Mononuclear cell (primary cell): ENCODE measurements around the gene ITIH6. TPM values are rescaled to one million over a fixed set of nuclear protein-coding genes. Genes with fewer than 3 reads are reported as not detected.
"Not testable (repeated sequence)": the region's sequence is repeated elsewhere in the genome, so short reads cannot be mapped to it uniquely, and the experiment has no call there.

Source experiments
- H3K27me3 ChIP-seq: 2 replicates; pipeline ENCODE4 v1.6.0; 2011; ENCODE audit warnings: low read length, control low read depth; ENCODE audit not compliant: insufficient read depth
- H3K4me1 ChIP-seq: 2 replicates; pipeline ENCODE4 v1.5.1; 2011; ENCODE audit warnings: mild to moderate bottlenecking, low read length, control low read depth; ENCODE audit not compliant: insufficient read depth
- H3K4me3 ChIP-seq: 2 replicates; pipeline ENCODE4 v1.5.1; 2011; ENCODE audit warnings: mild to moderate bottlenecking, low read length, moderate library complexity
- H3K9me3 ChIP-seq: 2 replicates; pipeline ENCODE4 v1.5.1; 2011; ENCODE audit warnings: low read depth, mild to moderate bottlenecking, control low read depth, low read length
- total RNA-seq: library from RNA; depleted of rRNA; stranded (reverse); fragments of >200 nt; gene quantifications from one replicate; pipeline ENCODE4 v1.2.3, GENCODE V29; 2012

ITIH6 gene
- total RNA-seq, 1 donor, result not detected

DNA sequence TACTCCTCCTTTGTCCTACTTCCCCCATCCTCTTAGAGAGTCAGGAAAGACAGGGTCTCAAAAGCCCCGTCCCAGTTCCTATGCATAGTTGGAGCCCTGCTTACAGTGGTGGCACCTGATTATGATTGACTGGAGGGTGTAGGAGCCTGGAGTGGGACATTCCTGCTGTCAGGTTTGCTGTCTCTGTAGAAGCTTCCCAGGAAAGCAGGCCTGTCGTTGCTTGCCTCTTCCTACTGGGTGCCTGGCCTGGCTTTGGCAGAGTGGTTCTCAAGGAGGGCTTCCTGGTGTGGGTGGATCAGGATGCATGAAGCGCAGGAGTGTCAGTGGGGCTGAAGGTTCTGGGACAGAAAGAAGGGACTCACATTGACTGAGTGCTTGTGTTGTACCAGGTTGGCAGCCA, 14.3 kb upstream of the ITIH6 start:
- H3K4me3 ChIP-seq, result no peak overlapping the region
- no peaks in the 10 kb centered on the region for H3K9me3 ChIP-seq
- H3K27me3 ChIP-seq, result no peaks in the 10 kb centered on the region
- peaks cover 14% of the 10 kb centered on the region for H3K4me1 ChIP-seq

DNA sequence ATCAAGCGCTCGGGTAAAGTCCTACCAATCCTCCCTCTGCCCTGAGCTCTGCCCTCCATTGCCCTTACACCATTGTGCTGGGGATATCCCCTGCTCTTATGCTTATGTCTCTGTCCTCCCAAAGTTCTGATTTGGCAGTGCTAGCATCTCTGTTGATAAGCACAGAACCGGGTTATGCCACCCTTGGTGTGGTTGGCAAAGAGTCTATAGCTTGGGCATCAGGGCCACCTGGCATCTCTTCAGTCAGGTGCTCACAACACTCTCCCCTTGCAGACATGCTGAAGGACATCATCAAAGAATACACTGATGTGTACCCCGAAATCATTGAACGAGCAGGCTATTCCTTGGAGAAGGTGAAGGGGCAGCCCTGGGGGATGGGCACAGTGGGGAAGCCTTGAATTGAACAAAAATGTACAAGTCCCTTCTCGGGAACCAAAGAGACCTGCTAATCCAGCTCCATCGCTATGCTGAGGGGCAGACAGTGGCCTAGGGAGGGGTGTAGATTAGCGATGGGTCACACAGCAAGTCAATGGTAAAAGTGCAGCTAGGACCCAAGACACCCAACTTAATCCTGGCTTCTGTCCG, 13.3 kb upstream of the ITIH6 start:
- Histone ChIP-seq H3K27me3 (no peaks in the 10 kb centered on the region), H3K4me1 (peaks cover 14% of the 10 kb centered on the region), H3K4me3 (no peak overlapping the region), H3K9me3 (no peaks in the 10 kb centered on the region)

DNA sequence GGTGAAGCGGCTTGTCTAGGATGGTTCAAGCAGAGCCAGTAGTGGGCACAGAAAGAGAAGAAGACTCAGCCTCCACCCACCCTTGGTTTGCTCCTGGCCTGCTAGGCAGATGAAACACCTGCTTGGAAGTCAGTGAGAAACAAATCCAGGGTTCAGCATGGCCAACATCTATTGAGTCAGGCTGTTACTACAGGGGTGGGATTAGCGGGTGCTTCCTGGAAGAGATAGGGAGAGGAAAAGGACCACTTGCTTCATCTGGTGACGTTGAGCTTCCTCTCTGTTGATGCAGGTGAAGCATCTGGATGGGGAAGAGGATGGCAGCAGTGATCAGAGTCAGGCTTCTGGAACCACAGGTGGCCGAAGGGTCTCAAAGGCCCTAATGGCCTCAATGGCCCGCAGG, 12.5 kb upstream of the ITIH6 start:
- Histone ChIP-seq H3K4me1 (peaks cover 14% of the 10 kb centered on the region), H3K4me3 (no peak overlapping the region), H3K27me3 (no peaks in the 10 kb centered on the region), H3K9me3 (no peaks in the 10 kb centered on the region)

DNA sequence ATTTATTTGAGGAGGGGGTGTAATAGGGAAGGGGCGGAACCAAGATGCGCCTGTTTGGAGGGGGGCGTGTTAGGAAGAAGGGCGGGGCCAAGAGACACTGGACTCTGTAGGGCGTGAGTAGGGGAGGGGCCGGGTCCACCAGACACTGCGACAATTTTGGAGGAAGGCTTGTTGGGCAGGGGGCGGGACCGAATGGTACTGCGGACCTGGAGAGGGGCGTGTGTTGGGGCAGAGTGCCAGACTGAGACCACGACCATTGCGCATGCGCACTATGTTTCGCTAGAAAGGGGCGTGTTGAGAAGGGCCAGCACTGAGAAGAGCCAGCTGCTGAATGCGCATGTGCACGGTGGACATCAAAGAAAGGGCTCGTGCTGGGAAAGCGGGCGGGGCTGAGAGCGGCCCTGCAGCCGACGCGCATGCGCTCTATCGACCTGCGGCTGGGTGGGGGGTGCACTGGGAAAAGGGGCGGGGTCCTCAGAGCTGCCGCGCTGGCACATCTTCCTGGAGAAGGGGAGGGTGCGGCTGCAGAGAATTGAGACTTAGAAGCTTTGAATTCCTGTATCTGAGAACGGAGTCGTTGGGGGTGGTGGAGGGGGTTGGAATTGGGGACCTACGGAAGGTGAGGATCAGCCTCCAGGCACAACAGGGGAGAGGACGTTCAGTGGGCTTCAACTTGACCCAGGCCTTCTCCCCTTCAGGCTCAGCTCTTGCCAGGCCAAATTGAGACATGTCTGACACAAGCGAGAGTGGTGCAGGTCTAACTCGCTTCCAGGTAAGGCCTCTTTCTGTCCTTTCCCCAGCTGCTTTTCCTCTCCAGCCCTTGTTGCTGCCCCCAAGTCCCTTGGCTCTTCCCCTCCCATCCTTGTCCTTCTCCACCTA, 10.8 kb upstream of the ITIH6 start:
- Histone ChIP-seq H3K27me3 (no peaks in the 10 kb centered on the region), H3K4me3 (peak overlapping the region; percentile 69), H3K9me3 (no peaks in the 10 kb centered on the region), H3K4me1 (peaks cover 14% of the 10 kb centered on the region)

DNA sequence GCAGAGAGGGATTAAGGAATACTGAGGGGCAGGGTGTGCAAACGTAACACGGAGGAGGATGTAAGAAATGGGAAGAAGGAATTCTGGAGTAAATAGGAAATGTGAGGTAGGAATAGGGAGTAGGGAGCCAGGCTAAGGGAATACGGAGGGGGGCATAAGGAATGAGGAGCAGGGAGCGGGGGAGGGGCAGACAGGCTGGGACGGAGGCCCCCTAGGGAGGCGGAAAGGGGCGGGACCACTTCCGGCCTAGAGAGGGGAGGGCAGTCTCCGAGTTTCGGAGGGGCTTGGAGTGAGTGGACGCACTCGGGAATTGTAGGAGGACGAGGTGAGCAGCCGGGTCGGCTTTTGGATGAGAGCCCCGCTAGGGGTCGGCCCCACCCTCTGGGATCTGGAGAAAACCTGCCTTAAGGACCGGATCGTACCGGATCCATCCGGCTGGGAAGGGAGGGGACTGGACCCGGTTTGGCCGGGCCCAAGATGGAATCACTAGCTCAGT, 10.1 kb upstream of the ITIH6 start:
- H3K27me3 ChIP-seq, result no peaks in the 10 kb centered on the region
- H3K4me3 ChIP-seq, result peak overlapping the region; percentile 69
- H3K4me1 ChIP-seq, result peaks cover 14% of the 10 kb centered on the region
- H3K9me3 ChIP-seq, result no peaks in the 10 kb centered on the region

DNA sequence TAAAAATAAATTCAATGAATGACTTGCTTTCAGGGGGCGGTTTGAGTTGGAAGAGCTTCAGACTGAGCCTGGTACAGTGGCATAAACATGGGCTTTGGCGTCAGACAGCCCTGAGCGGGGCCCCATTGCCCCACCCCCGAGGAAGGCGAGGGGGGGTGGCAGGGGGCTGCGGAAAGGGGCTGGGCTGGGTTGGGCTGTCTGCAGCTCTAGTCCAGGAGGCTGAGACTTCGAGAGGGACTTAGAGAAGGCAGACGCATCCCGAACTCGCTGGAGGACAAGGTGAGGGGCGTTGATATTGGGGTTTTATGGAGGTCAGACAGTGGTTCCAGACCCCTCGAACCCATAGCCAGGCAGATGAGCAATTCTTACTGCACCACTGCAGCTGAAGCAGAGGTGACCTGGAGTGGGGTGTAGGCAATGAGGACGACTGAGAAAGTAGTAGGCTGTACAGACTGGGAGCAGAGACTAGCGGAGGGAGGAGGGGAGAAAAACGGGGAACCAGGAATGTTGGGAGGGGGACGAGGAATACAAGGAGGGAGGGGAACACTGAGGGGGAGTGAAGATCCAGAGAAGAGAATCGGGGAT, 9.6 kb upstream of the ITIH6 start, which contains the start of gene MAGED2:
Gene MAGED2, plus strand, starts transcription at position 222 of the 585 bp plus-strand sequence. CDS start 1,587 bp downstream, outside the sequence.
- Histone ChIP-seq H3K4me1 (peaks cover 14% of the 10 kb centered on the region), H3K4me3 (peak within 1 kb of the TSS; percentile 69), H3K27me3 (no peaks in the 10 kb centered on the region), H3K9me3 (no peaks in the 10 kb centered on the region)

DNA sequence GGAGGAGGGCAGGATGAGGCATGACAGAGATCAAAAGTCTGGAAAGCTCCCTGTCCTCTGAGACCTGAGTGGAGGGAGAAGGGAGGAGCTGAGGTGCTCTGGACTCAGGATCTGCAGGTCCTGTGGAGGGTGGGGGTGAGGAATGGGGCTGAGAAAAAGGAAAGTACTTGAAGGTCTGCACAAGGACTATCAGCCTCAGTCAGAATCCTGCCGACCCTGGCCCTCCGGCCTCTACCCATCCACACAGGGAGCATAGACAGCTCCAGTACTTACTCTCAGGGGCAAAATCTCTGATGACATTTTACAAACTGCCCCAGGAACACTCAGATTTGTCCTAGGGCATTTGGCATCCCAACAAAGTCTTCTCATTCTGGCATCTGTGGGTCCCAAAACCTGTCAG, 991 bp upstream of the ITIH6 start:
- no peaks in the 10 kb centered on the region for H3K4me1 ChIP-seq
- H3K9me3 ChIP-seq, result no peaks in the 10 kb centered on the region
- no peaks in the 10 kb centered on the region for H3K27me3 ChIP-seq
- no peak overlapping the region for H3K4me3 ChIP-seq

DNA sequence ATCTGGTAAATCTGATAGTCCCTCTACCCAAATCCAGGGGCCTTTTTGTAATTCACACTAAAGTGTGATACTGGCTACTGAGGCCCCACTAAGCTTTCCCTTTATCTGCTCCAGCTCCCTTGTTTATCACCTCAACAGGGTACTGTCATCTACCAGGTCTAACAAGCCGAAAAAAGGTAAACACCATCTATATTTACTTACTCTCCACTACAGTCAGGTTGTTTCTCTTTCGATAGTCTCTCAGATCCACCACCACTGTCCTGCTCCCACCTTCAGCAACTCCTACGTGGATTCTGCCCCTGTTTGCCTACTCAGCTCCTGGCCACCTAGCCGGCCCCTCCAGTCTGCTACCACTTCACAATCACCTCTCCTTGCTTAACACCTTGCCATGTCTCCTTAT, 3.3 kb downstream of the ITIH6 start:
- no peaks in the 10 kb centered on the region for H3K27me3 ChIP-seq
- H3K4me3 ChIP-seq, result no peak overlapping the region
- H3K4me1 ChIP-seq, result no peaks in the 10 kb centered on the region
- H3K9me3 ChIP-seq, result no peaks in the 10 kb centered on the region

DNA sequence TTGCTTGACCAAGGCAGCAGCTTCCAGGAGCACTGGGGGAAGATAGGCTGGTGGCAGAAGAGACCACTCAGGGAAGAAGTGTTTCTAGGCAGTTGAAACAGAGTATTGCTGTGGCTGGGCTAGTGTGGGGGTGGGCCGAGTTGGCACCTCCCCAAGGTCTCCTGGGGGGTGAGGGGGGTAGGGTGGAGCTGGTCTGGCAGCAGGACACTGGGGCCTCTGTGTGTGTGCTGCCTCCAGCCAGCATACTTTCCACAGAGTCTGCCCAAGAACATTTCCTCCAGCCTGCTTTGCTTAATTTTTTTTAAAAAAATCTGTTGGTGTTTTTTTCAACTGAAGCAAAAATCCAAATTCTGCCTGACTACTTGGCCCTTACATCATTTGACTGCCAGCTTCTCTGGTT, 4.0 kb downstream of the ITIH6 start:
- H3K4me1 ChIP-seq, result no peaks in the 10 kb centered on the region
- no peaks in the 10 kb centered on the region for H3K27me3 ChIP-seq
- no peaks in the 10 kb centered on the region for H3K9me3 ChIP-seq
- H3K4me3 ChIP-seq, result no peak overlapping the region

DNA sequence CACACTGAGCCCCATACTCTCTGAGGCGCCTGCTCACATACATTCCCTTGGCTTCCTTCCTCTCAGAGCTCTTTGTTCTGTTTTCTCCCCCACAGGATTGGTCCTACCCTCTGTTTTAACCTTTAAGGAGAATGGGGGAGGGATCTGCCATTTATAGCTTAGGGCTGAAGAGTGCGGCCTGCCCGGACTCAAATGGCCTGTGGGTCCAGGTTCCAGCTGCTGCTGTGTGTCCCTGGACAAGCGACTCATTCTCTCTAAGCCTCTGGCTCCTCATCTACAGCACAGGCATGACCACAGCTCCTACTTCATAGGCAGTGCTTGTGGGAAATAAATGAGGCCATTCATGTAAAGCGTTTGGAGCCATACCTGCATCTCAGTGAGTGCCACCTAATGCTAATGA, 8.7 kb downstream of the ITIH6 start:
- not testable (repeated sequence) for H3K27me3 ChIP-seq, H3K4me3 ChIP-seq, H3K9me3 ChIP-seq, H3K4me1 ChIP-seq

DNA sequence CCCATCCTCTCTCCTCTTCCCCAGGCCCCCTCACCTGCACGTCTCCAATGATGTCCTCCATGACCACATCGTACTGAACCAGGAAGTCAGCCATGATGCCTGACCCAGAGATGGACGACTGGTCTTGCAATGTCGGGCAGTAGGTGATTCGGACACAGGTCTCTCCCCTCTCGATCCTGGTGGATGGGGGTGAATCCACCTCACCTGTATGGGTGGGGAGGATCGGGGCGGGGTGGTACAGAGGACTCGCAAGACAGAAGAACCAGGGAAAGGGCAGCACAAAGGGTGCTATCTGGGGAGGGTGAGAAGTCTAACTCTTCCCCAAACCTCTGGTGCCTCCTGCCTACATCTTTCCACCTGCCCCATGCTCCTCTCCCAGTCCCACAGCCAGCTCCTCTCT, 9.6 kb downstream of the ITIH6 start:
- Histone ChIP-seq H3K9me3 (no peaks in the 10 kb centered on the region), H3K27me3 (no peaks in the 10 kb centered on the region), H3K4me1 (no peaks in the 10 kb centered on the region), H3K4me3 (no peak overlapping the region)

DNA sequence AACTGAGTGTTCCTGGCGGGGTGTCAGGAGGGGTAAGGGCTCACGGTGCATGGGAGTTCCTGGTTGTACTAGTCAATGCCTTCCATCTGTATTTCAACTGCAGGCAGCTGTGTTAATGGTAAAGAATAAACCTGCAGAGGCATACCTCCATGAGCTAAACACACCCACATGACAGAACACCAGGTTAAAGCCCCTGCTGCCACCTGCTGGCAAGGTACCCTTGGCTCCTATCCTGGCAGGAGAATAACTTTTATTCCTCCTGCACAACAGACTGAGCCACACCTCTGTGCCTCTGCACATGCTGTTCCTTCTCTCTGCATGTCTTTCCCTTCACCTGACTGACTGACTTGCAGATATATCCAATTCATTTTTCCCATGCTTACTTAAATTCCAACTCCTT, 11.1 kb downstream of the ITIH6 start:
- H3K9me3 ChIP-seq, result no peaks in the 10 kb centered on the region
- no peaks in the 10 kb centered on the region for H3K4me1 ChIP-seq
- H3K4me3 ChIP-seq, result no peak overlapping the region
- H3K27me3 ChIP-seq, result no peaks in the 10 kb centered on the region

DNA sequence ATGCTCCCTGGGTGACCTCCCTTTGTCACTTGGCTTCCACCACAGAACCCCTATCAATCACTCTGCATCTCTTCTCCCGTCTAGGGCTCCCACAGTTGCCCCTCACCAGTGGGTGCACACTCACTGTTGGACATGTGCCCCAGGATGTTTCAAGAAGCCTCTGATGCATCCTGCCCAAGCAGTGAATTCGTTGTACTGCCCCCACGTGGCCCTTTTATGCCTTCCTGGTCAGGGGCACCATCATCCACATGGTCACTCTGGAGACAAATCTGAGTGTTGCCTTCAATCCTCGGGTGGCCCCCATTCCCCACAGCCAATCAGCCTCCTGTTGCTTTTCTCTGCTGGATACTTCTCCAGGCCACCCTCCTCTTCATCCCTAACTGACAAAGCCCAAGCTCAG, 12.2 kb downstream of the ITIH6 start:
- Histone ChIP-seq H3K4me3 (no peak overlapping the region), H3K4me1 (no peaks in the 10 kb centered on the region), H3K9me3 (no peaks in the 10 kb centered on the region), H3K27me3 (no peaks in the 10 kb centered on the region)

DNA sequence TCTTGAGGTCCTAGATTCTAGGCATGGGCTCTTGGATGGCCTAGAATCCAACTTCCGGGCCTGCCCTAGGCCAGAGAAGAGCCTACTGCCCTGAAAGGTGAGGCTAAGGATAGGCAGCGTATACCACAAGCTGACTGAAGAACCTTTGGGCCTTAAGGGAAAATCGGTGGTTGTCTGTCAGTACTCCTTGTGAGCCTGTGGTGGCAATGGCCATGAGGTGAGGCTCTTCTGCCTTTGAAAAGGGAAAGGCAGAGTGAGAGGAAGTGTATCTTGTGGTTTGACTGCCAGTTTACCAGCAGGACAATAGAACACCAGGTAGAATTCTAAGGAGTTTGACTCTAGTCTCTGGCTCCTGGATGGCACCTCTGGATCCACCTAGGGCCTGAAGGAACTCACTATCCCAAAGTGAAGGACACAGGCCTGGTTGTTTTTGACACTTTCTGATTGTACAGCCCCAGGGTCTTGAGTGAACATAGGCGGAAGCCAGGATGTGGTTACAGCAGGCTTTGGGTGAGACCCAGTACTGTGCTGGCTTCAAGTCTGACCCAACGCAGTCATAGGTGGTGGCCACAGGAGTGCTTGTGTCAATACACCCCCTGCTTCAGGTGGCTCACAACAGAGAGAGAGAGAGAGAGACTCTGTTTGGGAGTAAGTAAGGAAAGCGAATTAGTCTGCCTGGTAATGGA, 20.9 kb downstream of the ITIH6 start:
- Histone ChIP-seq H3K4me1 (no peaks in the 10 kb centered on the region), H3K9me3 (no peaks in the 10 kb centered on the region), H3K27me3 (no peaks in the 10 kb centered on the region), H3K4me3 (no peak overlapping the region)

DNA sequence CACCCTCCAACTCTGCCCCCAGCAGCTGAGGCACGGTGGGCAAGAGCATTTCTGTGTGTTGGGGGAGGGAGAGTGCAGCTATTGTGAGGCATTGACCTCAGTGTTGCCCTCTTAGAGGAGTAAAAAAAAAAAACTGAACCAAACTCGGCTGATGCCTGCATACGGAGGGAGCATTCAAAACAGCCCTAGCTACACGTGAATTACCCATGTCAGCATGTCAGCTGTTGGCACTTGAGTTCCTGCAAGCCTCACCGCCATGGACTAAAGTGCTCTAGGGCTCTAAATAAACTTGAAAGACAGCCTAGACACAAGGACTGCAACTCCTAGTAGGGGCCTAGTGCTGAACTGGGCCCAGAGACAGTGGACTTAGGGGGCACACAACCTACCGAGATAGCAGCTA, 22.0 kb downstream of the ITIH6 start:
- Histone ChIP-seq H3K4me3 (no peak overlapping the region), H3K9me3 (no peaks in the 10 kb centered on the region), H3K27me3 (no peaks in the 10 kb centered on the region), H3K4me1 (no peaks in the 10 kb centered on the region)
